GM19372 (cell line): ENCODE measurements around the gene LPCAT3.

ENCODE experiments used
- ATAC-seq: cut with Tn5 transposase; IDR thresholded peaks from one replicate; pipeline ENCODE4 v1.9.1; 2021; ENCODE audit warnings: mild to moderate bottlenecking, low read depth, moderate library complexity; ENCODE audit not compliant: unreplicated experiment

The LPCAT3 gene

DNA sequence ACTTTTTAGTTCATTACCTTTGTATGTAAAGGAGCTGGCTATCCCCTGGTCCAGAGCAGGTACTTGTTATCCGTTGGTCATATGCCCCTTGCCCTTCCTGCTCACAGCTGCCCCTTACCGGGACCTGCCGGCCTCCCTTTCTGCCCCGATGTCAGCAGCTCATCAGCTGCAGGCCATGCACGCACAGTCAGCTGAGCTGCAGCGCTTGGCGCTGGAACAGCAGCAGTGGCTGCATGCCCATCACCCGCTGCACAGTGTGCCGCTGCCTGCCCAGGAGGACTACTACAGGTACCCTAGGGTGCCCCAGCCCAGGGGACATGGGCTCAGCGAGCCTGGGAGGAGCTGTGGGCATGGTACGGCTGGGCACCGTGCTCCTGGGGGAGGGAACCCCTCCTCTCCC lies 77.0 kb downstream of the LPCAT3 start:
- ATAC-seq, result no peak

DNA sequence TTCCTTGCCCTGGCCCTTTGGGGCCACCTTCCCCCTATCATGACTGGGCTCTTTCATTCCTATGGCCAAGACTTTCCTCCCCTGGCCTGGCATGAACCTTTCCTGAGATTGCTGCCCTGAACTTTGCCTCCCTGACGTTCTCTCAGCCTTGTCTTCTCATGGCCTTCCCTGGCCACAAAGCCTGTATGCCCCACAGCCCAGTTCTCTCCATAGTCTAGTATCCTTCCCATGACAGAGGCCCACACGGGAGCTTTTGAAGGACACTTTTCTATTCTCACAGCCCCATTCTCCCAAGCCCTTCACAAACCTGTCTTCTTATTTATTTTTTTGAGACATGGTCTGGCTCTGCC lies 79.1 kb downstream of the LPCAT3 start:
- ATAC-seq, result no peak

DNA sequence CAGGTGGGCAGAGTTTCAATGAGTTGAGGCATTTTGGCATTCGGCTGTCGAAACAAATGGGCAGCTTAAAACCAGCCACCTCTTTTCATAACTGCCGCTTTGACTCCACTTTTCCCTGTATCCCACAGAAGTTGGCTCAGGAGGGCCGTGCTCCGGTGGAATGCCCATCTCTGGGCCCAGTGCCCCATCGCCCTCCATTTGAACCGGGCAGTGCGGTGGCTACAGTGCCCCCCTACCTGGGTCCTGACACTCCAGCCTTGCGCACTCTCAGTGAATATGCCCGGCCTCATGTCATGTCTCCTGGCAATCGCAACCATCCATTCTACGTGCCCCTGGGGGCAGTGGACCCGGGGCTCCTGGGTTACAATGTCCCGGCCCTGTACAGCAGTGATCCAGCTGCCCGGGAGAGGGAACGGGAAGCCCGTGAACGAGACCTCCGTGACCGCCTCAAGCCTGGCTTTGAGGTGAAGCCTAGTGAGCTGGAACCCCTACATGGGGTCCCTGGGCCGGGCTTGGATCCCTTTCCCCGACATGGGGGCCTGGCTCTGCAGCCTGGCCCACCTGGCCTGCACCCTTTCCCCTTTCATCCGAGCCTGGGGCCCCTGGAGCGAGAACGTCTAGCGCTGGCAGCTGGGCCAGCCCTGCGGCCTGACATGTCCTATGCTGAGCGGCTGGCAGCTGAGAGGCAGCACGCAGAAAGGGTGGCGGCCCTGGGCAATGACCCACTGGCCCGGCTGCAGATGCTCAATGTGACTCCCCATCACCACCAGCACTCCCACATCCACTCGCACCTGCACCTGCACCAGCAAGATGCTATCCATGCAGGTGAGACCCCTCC lies 79.7 kb downstream of the LPCAT3 start:
- no peak for ATAC-seq

DNA sequence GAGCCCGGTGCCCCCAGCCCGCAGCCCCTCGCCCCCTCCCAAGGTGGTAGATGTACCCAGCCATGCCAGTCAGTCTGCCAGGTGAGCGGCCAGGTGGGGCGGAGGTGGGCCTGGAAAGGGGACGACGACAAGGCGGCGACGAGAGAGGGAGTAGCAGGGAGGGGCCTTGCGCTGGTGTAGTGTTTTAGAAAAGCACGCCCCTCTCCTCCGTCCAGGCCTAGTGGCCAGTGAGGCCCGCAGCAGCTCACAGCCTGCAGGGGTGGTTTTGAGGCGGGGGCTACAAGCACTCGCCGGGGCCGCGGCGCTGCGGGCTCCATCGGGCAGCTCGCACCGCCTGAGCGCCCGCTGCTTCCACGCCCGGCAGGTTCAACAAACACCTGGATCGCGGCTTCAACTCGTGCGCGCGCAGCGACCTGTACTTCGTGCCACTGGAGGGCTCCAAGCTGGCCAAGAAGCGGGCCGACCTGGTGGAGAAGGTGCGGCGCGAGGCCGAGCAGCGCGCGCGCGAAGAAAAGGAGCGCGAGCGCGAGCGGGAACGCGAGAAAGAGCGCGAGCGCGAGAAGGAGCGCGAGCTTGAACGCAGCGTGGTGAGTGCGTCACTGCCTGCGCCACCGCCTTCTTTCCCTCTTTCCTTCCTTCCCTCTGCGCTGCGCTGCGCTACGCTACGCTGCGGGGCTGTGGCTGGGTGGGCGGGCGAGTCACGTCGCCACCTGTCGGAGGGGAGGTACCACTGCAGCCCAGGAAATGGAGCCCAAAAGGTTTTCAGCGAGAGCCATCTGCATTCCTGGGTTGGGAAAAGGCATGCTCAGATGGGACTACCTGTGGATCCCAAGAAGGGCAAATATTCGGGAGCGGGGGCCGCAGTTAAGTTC lies 80.6 kb downstream of the LPCAT3 start:
- ATAC-seq, result peak; percentile 92

DNA sequence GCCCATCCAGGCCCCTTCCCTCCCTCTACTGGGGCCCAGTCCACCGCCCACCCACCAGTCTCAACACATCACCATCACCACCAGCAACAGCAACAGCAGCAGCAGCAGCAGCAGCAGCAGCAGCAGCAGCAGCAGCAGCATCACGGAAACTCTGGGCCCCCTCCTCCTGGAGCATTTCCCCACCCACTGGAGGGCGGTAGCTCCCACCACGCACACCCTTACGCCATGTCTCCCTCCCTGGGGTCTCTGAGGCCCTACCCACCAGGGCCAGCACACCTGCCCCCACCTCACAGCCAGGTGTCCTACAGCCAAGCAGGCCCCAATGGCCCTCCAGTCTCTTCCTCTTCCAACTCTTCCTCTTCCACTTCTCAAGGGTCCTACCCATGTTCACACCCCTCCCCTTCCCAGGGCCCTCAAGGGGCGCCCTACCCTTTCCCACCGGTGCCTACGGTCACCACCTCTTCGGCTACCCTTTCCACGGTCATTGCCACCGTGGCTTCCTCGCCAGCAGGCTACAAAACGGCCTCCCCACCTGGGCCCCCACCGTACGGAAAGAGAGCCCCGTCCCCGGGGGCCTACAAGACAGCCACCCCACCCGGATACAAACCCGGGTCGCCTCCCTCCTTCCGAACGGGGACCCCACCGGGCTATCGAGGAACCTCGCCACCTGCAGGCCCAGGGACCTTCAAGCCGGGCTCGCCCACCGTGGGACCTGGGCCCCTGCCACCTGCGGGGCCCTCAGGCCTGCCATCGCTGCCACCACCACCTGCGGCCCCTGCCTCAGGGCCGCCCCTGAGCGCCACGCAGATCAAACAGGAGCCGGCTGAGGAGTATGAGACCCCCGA lies 81.4 kb downstream of the LPCAT3 start:
- no peak for ATAC-seq

DNA sequence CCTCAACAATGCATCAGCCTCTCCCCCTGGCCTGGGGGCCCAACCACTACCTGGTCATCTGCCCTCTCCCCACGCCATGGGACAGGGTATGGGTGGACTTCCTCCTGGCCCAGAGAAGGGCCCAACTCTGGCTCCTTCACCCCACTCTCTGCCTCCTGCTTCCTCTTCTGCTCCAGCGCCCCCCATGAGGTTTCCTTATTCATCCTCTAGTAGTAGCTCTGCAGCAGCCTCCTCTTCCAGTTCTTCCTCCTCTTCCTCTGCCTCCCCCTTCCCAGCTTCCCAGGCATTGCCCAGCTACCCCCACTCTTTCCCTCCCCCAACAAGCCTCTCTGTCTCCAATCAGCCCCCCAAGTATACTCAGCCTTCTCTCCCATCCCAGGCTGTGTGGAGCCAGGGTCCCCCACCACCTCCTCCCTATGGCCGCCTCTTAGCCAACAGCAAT lies 82.1 kb downstream of the LPCAT3 start:
- no peak for ATAC-seq

DNA sequence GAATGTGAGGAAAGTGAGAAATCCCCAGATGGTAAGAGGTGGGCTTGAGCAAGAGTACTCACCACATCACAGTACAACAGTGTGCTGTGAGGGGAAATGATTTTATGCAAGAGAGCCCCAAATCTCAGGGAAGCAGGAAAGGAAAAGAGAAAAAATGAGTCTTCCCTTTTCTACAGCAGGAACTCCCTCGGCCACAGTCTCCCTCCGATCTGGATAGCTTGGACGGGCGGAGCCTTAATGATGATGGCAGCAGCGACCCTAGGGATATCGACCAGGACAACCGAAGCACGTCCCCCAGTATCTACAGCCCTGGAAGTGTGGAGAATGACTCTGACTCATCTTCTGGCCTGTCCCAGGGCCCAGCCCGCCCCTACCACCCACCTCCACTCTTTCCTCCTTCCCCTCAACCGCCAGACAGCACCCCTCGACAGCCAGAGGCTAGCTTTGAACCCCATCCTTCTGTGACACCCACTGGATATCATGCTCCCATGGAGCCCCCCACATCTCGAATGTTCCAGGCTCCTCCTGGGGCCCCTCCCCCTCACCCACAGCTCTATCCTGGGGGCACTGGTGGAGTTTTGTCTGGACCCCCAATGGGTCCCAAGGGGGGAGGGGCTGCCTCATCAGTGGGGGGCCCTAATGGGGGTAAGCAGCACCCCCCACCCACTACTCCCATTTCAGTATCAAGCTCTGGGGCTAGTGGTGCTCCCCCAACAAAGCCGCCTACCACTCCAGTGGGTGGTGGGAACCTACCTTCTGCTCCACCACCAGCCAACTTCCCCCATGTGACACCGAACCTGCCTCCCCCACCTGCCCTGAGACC lies 82.7 kb downstream of the LPCAT3 start:
- no peak for ATAC-seq

DNA sequence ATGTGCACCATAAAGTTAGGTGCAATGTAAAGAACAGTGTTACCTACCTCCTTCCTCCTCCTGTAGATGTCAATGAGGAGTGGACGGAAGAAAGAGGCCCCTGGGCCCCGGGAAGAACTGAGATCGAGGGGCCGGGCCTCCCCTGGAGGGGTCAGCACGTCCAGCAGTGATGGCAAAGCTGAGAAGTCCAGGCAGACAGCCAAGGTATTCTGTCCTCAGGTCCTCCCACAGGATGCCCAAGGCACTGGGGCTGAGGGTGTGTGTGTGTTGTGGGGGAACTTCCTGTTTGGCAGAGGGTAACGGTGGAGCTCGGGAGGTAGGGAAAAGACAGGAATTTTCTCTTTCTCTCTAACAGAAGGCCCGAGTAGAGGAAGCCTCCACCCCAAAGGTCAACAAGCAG lies 84.2 kb downstream of the LPCAT3 start:
- no peak for ATAC-seq

DNA sequence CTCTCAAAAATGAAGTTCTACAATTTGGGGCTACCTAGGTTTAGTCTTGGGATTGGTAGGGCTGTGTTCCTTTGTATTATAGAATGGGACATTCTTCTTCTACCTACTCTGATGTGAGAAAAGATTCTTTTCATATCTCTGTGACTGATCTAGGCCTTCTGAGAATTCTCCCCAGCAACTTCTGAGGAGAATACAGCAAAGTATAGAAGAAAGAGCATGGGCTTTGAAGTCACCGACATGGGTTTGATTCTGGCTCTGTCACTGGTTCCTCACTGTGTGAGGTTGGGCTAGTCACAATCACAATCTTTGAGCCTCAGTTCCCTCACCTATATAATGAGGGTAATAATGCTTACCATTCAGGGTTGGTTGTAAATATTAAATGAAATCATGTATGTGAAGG lies 85.5 kb downstream of the LPCAT3 start:
- no peak for ATAC-seq

DNA sequence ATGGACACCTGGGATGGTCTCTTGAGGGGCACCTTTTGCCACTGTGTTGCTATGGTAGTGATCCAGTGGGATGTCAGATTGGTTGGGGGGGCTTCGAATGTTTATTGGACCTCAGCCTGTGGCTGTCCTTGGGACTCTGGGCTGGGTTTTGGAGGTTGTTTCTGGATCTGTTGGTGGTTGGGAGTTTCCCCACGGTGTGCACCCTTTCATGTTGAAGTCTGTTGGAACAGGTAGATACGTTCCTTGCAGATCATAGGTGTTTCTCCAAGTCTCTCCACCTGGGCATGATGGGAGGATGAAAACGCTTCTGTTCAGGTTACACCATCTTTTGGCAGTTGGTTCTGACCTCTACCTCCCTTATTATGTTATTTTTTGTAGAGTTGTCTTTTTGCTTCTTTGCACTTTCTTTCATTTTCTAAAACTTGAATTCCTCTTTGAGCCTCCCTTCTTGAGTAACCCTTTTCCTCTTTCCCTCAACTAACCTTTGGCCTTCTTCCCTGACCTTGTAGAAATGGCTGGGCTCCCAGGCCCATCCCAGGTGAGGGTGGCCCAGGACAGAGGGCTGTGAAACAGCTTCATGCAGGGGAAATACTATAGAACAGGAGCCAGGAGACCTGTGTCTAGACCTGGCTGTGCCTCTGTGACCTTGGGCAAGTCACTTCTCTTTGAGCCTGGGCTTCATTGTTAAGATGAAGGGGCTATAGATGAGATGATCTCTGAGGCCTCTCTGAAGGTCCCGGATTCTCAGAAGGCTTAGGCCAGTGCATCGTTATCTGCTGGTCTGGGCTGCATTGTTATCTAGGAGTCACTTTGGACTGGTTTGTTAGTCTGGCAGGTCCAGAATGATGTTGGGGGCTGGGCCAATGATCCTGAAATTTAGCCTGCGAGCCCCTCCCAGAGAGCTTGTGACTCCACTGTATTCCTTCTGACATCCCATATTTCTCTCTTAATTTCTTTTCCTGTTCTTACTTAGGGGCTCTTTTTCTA lies 88.5 kb downstream of the LPCAT3 start:
- no peak for ATAC-seq

DNA sequence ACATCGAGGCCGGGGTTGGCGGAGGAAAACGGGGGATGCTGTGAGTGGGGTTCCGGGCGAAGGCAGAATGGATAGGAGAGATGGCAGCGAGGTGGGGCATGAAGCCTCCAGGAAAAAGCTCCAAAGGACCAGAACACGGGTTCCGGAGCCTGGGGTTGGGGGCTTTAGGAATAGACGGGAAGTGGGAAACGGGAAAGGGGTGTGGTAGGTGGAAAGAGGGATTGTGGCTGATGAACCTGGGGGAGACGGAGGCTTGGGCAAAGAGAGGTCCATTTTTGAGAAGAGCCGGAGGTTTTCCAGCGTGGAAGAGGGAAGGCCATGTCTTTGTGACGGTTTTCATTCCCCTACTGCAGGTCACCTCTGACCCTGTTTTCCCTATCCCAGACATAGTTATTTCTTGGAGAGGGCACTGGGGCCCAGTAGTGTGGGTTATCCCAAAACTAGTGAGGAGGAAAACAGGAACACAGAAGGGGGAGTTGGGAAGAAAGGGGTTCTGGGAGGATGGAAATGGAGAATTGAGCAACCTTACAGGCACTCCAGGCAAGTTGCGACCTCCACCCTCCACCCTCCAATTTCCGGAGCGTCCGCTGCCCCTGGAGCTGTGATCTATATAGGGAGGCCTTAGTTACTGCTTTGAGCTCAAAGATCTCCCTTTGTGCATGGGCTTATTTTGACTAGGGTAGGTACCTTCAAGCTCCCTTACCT lies 89.4 kb downstream of the LPCAT3 start:
- no peak for ATAC-seq

DNA sequence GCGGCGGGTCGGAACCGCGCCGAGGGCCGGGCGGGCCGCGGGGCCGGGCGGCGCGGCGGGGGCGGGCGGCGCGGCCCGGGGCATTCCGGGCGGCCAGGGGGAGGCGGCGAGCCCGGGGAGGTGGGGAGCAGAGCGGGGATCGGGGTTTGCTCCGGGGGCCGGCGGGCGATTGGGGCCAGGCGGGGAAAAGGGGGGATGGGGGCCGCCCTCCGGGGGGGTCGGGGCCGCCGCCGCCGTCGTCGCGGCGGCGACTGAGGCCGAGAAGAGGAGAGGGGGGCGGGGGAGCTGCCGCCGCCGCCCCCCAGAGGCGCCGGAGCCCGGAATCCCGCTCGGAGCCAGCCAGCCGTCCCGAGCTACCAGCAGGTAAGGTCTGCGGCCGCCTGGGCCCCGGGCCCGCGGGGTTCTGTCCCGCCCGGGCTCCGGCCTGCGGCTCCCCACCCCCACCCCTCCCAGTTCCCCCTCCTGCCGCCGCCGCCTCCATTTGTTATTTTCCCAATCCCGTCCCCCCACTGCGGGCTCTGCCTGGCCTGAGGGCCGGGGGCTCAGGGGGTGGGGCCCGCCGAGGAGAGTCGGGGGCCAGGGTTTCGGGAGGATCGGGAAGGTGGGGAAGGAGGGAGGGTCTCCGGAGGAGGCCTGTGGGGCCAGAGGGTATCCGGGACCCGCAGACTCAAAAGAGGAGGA lies 90.1 kb downstream of the LPCAT3 start:
- no peak for ATAC-seq

DNA sequence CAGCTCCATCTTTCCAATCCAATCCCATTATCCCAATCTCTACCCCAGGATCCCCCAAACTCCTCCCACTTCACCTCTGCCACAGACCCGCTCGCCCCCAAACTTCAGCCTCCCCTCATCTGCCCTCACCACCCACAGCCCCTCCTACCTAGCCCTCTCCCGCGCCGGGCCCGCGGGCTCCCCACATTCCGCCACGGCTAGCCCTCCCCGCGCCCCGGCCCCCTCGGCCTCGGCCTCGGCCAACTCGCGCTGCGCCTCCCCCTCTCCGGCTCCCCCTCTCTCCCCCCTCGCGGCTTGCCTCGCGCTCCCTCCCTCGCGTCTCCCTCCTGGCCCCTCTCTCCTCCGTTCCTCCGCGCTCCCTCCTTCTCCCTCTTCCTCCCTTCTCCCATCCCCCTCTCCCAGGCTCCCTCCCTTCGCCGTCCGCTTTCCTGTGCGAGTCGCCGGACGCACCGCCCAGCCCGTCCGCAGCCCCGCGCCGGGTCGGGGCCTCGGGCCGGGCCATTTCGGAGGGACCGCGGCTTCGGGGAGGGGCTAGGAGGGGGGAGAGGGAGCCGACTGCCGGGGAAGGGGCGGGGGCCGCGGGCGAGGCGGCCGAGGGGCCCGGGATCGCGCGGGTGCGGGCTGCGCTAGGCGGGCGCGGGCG lies 90.8 kb downstream of the LPCAT3 start, which contains the start of gene ATN1:
Gene ATN1, plus strand, starts transcription at position 581 of the 643 bp plus-strand sequence. CDS start 6,043 bp downstream, outside the sequence.
- ATAC-seq, result no peak
